GM21786 (cell line): ENCODE data around the gene FA2H.
"Not testable (repeated sequence)": the region's sequence is repeated elsewhere in the genome, so short reads cannot be mapped to it uniquely, and the experiment has no call there.

Experiments used
- ATAC-seq: cut with Tn5 transposase; IDR thresholded peaks from one replicate; pipeline ENCODE4 v1.9.1; 2021; ENCODE audit not compliant: unreplicated experiment

Gene FA2H

GRCh38 chr16:74695450-74696422, 78.9 kb downstream of the FA2H start:
- peak; percentile 86 for ATAC-seq

GRCh38 chr16:74691093-74691855, 83.3 kb downstream of the FA2H start:
- no peak for ATAC-seq

GRCh38 chr16:74682556-74682955, 92.1 kb downstream of the FA2H start:
- no peak for ATAC-seq

- ATAC-seq, result no peak
These were observed 93.9 kb downstream of the FA2H start for GRCh38 chr16:74680681-74681080.

- ATAC-seq, result no peak
These were observed 94.6 kb downstream of the FA2H start for GRCh38 chr16:74679983-74680382.

- ATAC-seq, result no peak
These were observed 96.8 kb downstream of the FA2H start for GRCh38 chr16:74677868-74678267.

GRCh38 chr16:74673876-74674275, 100.7 kb downstream of the FA2H start:
- no peak for ATAC-seq

GRCh38 chr16:74668877-74669276, 105.7 kb downstream of the FA2H start:
- not testable (repeated sequence) for ATAC-seq

- ATAC-seq, result no peak
These were observed 107.3 kb downstream of the FA2H start for GRCh38 chr16:74667255-74667700.

GRCh38 chr16:74666425-74667254, 108.0 kb downstream of the FA2H start, which contains the start of gene RFWD3:
Gene RFWD3, minus strand, starts transcription at chr16:74666877. Its CDS starts 5,428 bp downstream, at chr16:74661449.
- ATAC-seq, result peak; percentile 100

GRCh38 chr16:74666010-74666421, 108.6 kb downstream of the FA2H start:
- ATAC-seq, result no peak
